HepG2 (cell line): Measurements from ENCODE around the gene TPSAB1. TPM values are rescaled to one million over a fixed set of nuclear protein-coding genes. Genes with fewer than 3 reads are reported as not detected.

Experiments
- ATAC-seq: fragments of 200-7000 bp; cut with Tn5 transposase; 3 replicates; pipeline ENCODE4 v1.9.1; 2020; ENCODE audit warnings: mild to moderate bottlenecking, moderate library complexity
- BruUV-seq: library from RNA; stranded (reverse); fragments of 400-500 nt; replicated peaks from 2 replicates; lab custom pipeline; 2021; lab: Mats Ljungman, UMichigan
- CTCF ChIA-PET: fragments of 300-600 bp; formaldehyde crosslinking; extraction: SDS; loops from one replicate; lab custom pipeline; 2021; ENCODE audit warnings: low total read pairs, inconsistent platforms, low intra/inter-chr PET ratio; lab: Yijun Ruan, JAX
- POLR2A ChIA-PET: fragments of 350-600 bp; sonication (Branson Sonifier 250); formaldehyde crosslinking; loops from one replicate; lab custom pipeline; 2020; ENCODE audit warnings: antibody characterized with exemption, inconsistent platforms; lab: Yijun Ruan, JAX
- DNase-seq: peaks from one replicate; pipeline ENCODE4 v3.0.0-alpha.2; 2015; ENCODE audit warnings: low spot score
- FAIRE-seq: peaks from 3 replicates; lab custom pipeline; 2011; peaks lifted over from hg19 to GRCh38; lab: Jason Lieb, UNC
- H2AFZ ChIP-seq: one replicate; pipeline ENCODE4 v1.6.1; 2011; ENCODE audit warnings: low read length, inconsistent platforms
- H3K27ac ChIP-seq: fragments of 300-600 bp; 3 replicates; pipeline ENCODE4 v1.8.0; 2011; ENCODE audit warnings: mixed run types, mild to moderate bottlenecking, mixed read lengths, low read length, inconsistent platforms; ENCODE audit not compliant: insufficient read depth; ENCODE audit errors: extremely low read length
- H3K27me3 ChIP-seq, 2 experiments: fragments of 200-600 bp in 1 of 2; 2 replicates in 1 of 2; 3 replicates in 1 of 2; pipeline versions ENCODE4 v1.6.0 to v1.8.0; 2011; ENCODE audit warnings: low read length in 2 of 2, mild to moderate bottlenecking in 2 of 2, moderate library complexity in 2 of 2, inconsistent platforms in 1 of 2; ENCODE audit not compliant: insufficient read depth in 2 of 2, control insufficient read depth in 1 of 2
- H3K36me3 ChIP-seq, 2 experiments: fragments of 200-600 bp in 1 of 2; replicated peaks in 1 of 2; 2 replicates in 1 of 2; 3 replicates in 1 of 2; pipeline versions ENCODE4 v1.5.1 to v1.8.0; 2011; ENCODE audit warnings: low read length in 2 of 2, inconsistent platforms in 1 of 2; ENCODE audit not compliant: insufficient read depth in 2 of 2, control insufficient read depth in 1 of 2
- H3K4me1 ChIP-seq: 2 replicates; pipeline ENCODE4 v1.5.1; 2012; ENCODE audit warnings: low read length, inconsistent platforms; ENCODE audit not compliant: insufficient read depth
- H3K4me2 ChIP-seq: 2 replicates; pipeline ENCODE4 v1.6.0; 2011; ENCODE audit warnings: low read depth, low read length, inconsistent platforms
- H3K4me3 ChIP-seq, 3 experiments: fragments of 200-600 bp in 1 of 3; sonication (generic), shearing (Covaris generic) in 1 of 3; replicated peaks in 1 of 3; 2 replicates each; pipeline ENCODE4 v1.5.1; 2011 to 2016; ENCODE audit warnings: low read length in 3 of 3, inconsistent platforms in 2 of 3, low read depth in 2 of 3, mild to moderate bottlenecking in 2 of 3, control low read depth in 1 of 3, mixed read lengths in 1 of 3; ENCODE audit not compliant: insufficient read depth in 1 of 3
- H3K79me2 ChIP-seq: one replicate; pipeline ENCODE4 v1.6.1; 2011; ENCODE audit warnings: low read length, inconsistent platforms; ENCODE audit not compliant: insufficient read depth
- H3K9ac ChIP-seq: 2 replicates; pipeline ENCODE4 v1.6.0; 2011; ENCODE audit warnings: mild to moderate bottlenecking, low read depth, low read length, inconsistent platforms; ENCODE audit not compliant: insufficient read depth
- H3K9me3 ChIP-seq: 2 replicates; pipeline ENCODE4 v1.5.1; 2012; ENCODE audit warnings: mild to moderate bottlenecking, low read length
- H4K20me1 ChIP-seq: 2 replicates; pipeline ENCODE4 v1.6.0; 2011; ENCODE audit warnings: inconsistent platforms, mild to moderate bottlenecking, low read length, moderate library complexity; ENCODE audit not compliant: insufficient read depth
- GLI4 ChIP-seq: sonication (generic); formaldehyde crosslinking; IDR thresholded peaks from 2 replicates; pipeline ENCODE4 v1.5.1; 2020; ENCODE audit warnings: missing genetic modification reagents, mild to moderate bottlenecking, moderate library complexity, borderline replicate concordance
- IRF1 ChIP-seq: sonication (generic); formaldehyde crosslinking; IDR thresholded peaks from 2 replicates; pipeline ENCODE4 v1.4.0; 2020; ENCODE audit warnings: low read depth, mild to moderate bottlenecking, missing genetic modification reagents
- ISX ChIP-seq: sonication (generic); formaldehyde crosslinking; conservative IDR thresholded peaks from 2 replicates; pipeline ENCODE4 v1.5.0; 2020; ENCODE audit warnings: missing genetic modification reagents
- KLF11 ChIP-seq: IDR thresholded peaks from 2 replicates; pipeline ENCODE4 v1.6.1; 2016; ENCODE audit warnings: missing compliant biosample characterization
- NKX3-1 ChIP-seq: sonication (generic); formaldehyde crosslinking; IDR thresholded peaks from 2 replicates; pipeline ENCODE4 v1.5.0; 2020; ENCODE audit warnings: missing genetic modification reagents
- SMARCC2 ChIP-seq: fragments of 450-650 bp; IDR thresholded peaks from 2 replicates; pipeline ENCODE4 v1.6.1; 2017; ENCODE audit warnings: antibody characterized with exemption, mild to moderate bottlenecking
- ZNF138 ChIP-seq: sonication (generic); formaldehyde crosslinking; IDR thresholded peaks from 2 replicates; pipeline ENCODE4 v1.5.0; 2020; ENCODE audit warnings: mild to moderate bottlenecking, low read depth, missing genetic modification reagents
- ZNF547 ChIP-seq: sonication (generic); formaldehyde crosslinking; IDR thresholded peaks from 2 replicates; pipeline ENCODE4 v1.5.1; 2020; ENCODE audit warnings: mild to moderate bottlenecking, missing genetic modification reagents
- ZNF580 ChIP-seq: IDR thresholded peaks from 2 replicates; pipeline ENCODE4 v1.6.1; 2016; ENCODE audit warnings: low read depth, borderline replicate concordance
- ZSCAN22 ChIP-seq: sonication (generic); formaldehyde crosslinking; IDR thresholded peaks from 2 replicates; pipeline ENCODE4 v1.4.0; 2020; ENCODE audit warnings: mild to moderate bottlenecking, missing genetic modification reagents
- WGBS: methylation state at CpG from one replicate; pipeline ENCODE4 v1.1.6; 2017; ENCODE audit warnings: low lambda C conversion rate; 5-methylcytosine and 5-hydroxymethylcytosine counted together
- in situ Hi-C: cut with HindIII; loops from 2 replicates; pipeline ENCODE4 v1.10.0; 2017; ENCODE audit warnings: low pct_unique_long_range_greater_than_20kb; ENCODE audit not compliant: extremely low pct_ligation_motif_present
- intact Hi-C: fragments of 100-400 bp; cut with micrococcal nuclease; formaldehyde crosslinking; loops from one replicate; pipeline ENCODE4 v1.10.0; 2022; ENCODE audit not compliant: unreplicated experiment
- polyA plus RNA-seq, 8 experiments: library from polyadenylated mRNA; depleted of rRNA in 3 of 8; stranded (reverse) in 7 of 8; unstranded in 1 of 8; fragments of >200 nt; fragmentation: Illumina TruSeq in 4 of 8; extraction: Trizol in 4 of 8; gene quantifications; 2 replicates each; pipeline versions ENCODE4 v1.2.1 to v1.2.3, GENCODE V29; 2011 to 2016; ENCODE audit warnings: low read depth in 4 of 8, missing spikeins in 1 of 8, mixed read lengths in 1 of 8; ENCODE audit not compliant: insufficient read depth in 1 of 8
- total RNA-seq, 5 experiments: library from RNA; depleted of rRNA; stranded (reverse); fragments of >200 nt; fragmentation: Illumina TruSeq; extraction: Trizol; gene quantifications; 2 replicates each; pipeline ENCODE4 v1.2.3, GENCODE V29; 2016; ENCODE audit warnings: low read depth in 1 of 5
- TF ChIP-seq, protein P1 (sequence below), 2 experiments: sonication (generic) in 1 of 2; formaldehyde crosslinking in 1 of 2; IDR thresholded peaks; 2 replicates each; pipeline versions ENCODE4 v1.4.0 to v1.6.1; 2016 to 2020; ENCODE audit warnings: borderline replicate concordance in 1 of 2, low read depth in 1 of 2, mild to moderate bottlenecking in 1 of 2, missing genetic modification reagents in 1 of 2
- TF ChIP-seq, protein P2 (sequence below): sonication (generic); formaldehyde crosslinking; IDR thresholded peaks from 2 replicates; pipeline ENCODE4 v1.4.0; 2020; ENCODE audit warnings: mild to moderate bottlenecking, low read depth, missing genetic modification reagents
- TF ChIP-seq, protein P3 (sequence below): sonication (generic); formaldehyde crosslinking; IDR thresholded peaks from 2 replicates; pipeline ENCODE4 v1.8.0; 2022; ENCODE audit warnings: mild to moderate bottlenecking, missing genetic modification reagents, borderline replicate concordance

TPSAB1 gene
- total and polyA plus RNA-seq, 2 of the 13 experiments (the other 11 are each of a cell fraction or from before 2014, with no cell fraction given): 0.12 TPM; not detected in 1

DNA sequence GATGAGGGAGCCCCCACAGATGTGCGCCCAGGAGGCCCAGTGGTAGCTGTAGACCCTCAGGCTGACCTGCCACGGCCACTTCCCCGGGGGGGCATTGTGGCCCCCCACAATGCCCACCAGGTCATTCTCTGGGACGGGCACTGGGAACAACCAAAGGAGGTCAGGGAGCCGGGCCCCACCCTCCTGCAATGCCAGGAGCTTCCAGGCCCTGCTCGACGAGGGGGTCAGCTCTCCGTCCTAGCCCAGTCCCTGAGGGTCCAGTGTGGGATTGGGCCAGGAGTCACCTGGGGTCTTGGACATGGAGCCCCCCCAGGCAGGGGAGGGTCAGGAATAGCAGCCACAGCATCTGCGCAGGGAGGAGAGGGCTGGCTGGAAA, 22.3 kb downstream of the TPSAB1 start (continued):
- TF ChIP-seq, protein P1, sequence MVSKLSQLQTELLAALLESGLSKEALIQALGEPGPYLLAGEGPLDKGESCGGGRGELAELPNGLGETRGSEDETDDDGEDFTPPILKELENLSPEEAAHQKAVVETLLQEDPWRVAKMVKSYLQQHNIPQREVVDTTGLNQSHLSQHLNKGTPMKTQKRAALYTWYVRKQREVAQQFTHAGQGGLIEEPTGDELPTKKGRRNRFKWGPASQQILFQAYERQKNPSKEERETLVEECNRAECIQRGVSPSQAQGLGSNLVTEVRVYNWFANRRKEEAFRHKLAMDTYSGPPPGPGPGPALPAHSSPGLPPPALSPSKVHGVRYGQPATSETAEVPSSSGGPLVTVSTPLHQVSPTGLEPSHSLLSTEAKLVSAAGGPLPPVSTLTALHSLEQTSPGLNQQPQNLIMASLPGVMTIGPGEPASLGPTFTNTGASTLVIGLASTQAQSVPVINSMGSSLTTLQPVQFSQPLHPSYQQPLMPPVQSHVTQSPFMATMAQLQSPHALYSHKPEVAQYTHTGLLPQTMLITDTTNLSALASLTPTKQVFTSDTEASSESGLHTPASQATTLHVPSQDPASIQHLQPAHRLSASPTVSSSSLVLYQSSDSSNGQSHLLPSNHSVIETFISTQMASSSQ (IDR thresholded peaks at IDR 0.05; ENCODE audit: low read depth): no peak
- TF ChIP-seq, protein P1 (CRISPR knock-in tag; IDR thresholded peaks at IDR 0.05; ENCODE audit: borderline replicate concordance): no peak
- TF ChIP-seq KLF11 (no peak), IRF1 (CRISPR knock-in tag) (no peak)

DNA sequence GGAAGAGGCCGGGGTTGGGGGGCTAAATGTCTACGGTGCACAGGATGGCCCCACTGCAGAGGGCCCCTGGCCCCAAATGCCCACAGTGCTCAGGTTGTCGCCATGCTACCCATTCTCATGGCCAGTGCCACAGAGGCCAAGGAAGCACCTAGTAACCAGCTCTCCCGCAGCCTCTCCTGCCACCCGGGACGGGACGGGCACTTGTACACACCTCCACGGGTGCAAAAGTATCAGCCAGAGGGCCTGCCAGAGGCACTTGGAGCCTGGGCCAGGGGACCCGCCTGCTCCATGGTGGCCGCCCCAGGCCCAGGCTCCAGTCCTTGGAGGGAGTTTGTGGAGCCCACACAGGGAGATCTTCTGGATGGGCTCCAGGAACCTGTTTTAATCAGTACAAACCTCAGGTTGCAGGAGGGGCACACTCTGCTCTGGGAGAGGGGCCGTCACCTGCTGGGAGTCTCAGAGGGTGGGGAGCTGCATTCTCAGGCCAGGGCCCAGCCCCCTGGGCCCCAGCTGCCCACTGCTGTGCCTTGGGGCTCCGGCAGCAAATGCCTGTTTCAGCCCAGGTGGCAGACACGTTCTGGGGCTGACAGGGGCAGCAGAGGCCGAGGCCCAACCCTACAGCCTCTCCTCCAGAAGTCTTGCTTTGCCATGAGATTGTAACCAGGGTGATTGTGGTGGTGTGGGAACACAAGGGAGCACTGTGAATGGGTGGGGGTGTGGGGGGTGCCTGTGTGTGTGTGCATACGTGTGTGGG, 23.3 kb downstream of the TPSAB1 start:
- Histone ChIP-seq H3K9ac (no peak overlapping the region), H3K79me2 (no peaks in the 10 kb centered on the region), H3K9me3 (no peaks in the 10 kb centered on the region), H3K4me3 (no peak overlapping the region), H3K4me1 (no peaks in the 10 kb centered on the region), H3K27me3 (peaks cover 15 to 65% of the 10 kb centered on the region in 2 experiments), H4K20me1 (no peaks in the 10 kb centered on the region), H3K4me2 (no peak overlapping the region), H3K36me3 (no peaks in the 10 kb centered on the region), H3K27ac (no peak overlapping the region), H2AFZ (no peak overlapping the region)
- WGBS: 24% methylated on average over 4 of the region's 15 CpGs
- DNase-seq (no peak), ATAC-seq (no peak), FAIRE-seq (no peak)
- BruUV-seq: no TSS peak
- ChIA-PET POLR2A (no interaction called here), CTCF (no interaction called here)
- intact Hi-C loops: no loop called here
- TF ChIP-seq ISX (no peak), ZNF138 (no peak), ZNF547 (CRISPR knock-in tag) (no peak), SMARCC2 (no peak), ZSCAN22 (CRISPR knock-in tag) (no peak), ZNF580 (no peak), GLI4 (CRISPR knock-in tag) (no peak), NKX3-1 (CRISPR knock-in tag) (no peak)
- TF ChIP-seq, protein P2, sequence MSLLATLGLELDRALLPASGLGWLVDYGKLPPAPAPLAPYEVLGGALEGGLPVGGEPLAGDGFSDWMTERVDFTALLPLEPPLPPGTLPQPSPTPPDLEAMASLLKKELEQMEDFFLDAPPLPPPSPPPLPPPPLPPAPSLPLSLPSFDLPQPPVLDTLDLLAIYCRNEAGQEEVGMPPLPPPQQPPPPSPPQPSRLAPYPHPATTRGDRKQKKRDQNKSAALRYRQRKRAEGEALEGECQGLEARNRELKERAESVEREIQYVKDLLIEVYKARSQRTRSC: no peak
- TF ChIP-seq, protein P3, sequence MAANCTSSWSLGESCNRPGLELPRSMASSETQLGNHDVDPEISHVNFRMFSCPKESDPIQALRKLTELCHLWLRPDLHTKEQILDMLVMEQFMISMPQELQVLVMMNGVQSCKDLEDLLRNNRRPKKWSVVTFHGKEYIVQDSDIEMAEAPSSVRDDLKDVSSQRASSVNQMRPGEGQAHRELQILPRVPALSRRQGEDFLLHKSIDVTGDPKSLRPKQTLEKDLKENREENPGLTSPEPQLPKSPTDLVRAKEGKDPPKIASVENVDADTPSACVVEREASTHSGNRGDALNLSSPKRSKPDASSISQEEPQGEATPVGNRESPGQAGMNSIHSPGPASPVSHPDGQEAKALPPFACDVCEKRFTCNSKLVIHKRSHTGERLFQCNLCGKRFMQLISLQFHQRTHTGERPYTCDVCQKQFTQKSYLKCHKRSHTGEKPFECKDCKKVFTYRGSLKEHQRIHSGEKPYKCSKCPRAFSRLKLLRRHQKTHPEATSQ: no peak
- in situ Hi-C loops: no loop called here
